A673 (cell line): ENCODE data around the gene ERP44. TPM values are rescaled to one million over a fixed set of nuclear protein-coding genes. Genes with fewer than 3 reads are reported as not detected.

Experiments used
- BruUV-seq: library from RNA; stranded (reverse); fragments of 400-500 nt; replicated peaks from 2 replicates; lab custom pipeline; 2021; lab: Mats Ljungman, UMichigan
- CTCF ChIA-PET: fragments of 300-600 bp; sonication (Branson Sonifier 250); formaldehyde crosslinking; loops from one replicate; lab custom pipeline; 2022; ENCODE audit warnings: antibody characterized with exemption; lab: Charles Lee
- POLR2A ChIA-PET: fragments of 300-600 bp; sonication (Branson Sonifier 250); formaldehyde crosslinking; loops from one replicate; lab custom pipeline; 2022; ENCODE audit warnings: antibody characterized with exemption; ENCODE audit not compliant: low non-redundant PET; lab: Charles Lee
- DNase-seq: peaks from one replicate; pipeline ENCODE4 v3.0.0-alpha.2; 2015; ENCODE audit warnings: low spot score
- H3K27ac ChIP-seq: fragments of 200-600 bp; sonication (generic); 2 replicates; pipeline ENCODE4 v1.5.1; 2016; ENCODE audit warnings: mixed run types, low read depth, mild to moderate bottlenecking, mixed read lengths, antibody characterized with exemption, low read length; ENCODE audit not compliant: poor library complexity, severe bottlenecking
- H3K27me3 ChIP-seq: fragments of 200-600 bp; sonication (generic); replicated peaks from 2 replicates; pipeline ENCODE4 v1.6.1; 2017; ENCODE audit warnings: mixed run types, low read depth, mild to moderate bottlenecking, mixed read lengths, antibody characterized with exemption, low read length; ENCODE audit not compliant: insufficient read depth, poor library complexity
- H3K36me3 ChIP-seq: fragments of 200-600 bp; sonication (generic); 2 replicates; pipeline ENCODE4 v1.6.1; 2016; ENCODE audit warnings: mixed run types, mild to moderate bottlenecking, mixed read lengths, antibody characterized with exemption, low read length; ENCODE audit not compliant: insufficient read depth, poor library complexity, severe bottlenecking
- H3K4me1 ChIP-seq: fragments of 200-600 bp; sonication (generic); 2 replicates; pipeline ENCODE4 v1.6.1; 2017; ENCODE audit warnings: mixed run types, mild to moderate bottlenecking, mixed read lengths, antibody characterized with exemption, low read length; ENCODE audit not compliant: insufficient read depth, poor library complexity, severe bottlenecking
- H3K4me3 ChIP-seq: fragments of 200-600 bp; sonication (generic); 2 replicates; pipeline ENCODE4 v1.5.1; 2016; ENCODE audit warnings: low read depth, mixed run types, mild to moderate bottlenecking, mixed read lengths, low read length; ENCODE audit not compliant: poor library complexity, severe bottlenecking
- H3K9me3 ChIP-seq: fragments of 200-600 bp; sonication (generic); 2 replicates; pipeline ENCODE4 v1.6.1; 2016; ENCODE audit warnings: mixed run types, low read depth, mild to moderate bottlenecking, mixed read lengths, antibody characterized with exemption, low read length; ENCODE audit not compliant: poor library complexity, severe bottlenecking
- CTCF ChIP-seq: fragments of 300-800, 200-600 bp; sonication (generic); conservative IDR thresholded peaks from 2 replicates; pipeline ENCODE4 v1.5.1; 2017; ENCODE audit warnings: low read depth, mild to moderate bottlenecking, antibody characterized with exemption, low read length, moderate library complexity, mixed read lengths
- EZH2 ChIP-seq: fragments of 200-600 bp; sonication (generic); IDR thresholded peaks from 2 replicates; pipeline ENCODE4 v1.6.1; 2017; ENCODE audit warnings: borderline replicate concordance, low read depth, mild to moderate bottlenecking, mixed read lengths, antibody characterized with exemption, low read length; ENCODE audit not compliant: poor library complexity, severe bottlenecking
- intact Hi-C: fragments of 100-400 bp; cut with micrococcal nuclease; formaldehyde crosslinking; loops from one replicate; pipeline ENCODE4 v1.10.0; 2022; ENCODE audit not compliant: unreplicated experiment
- total RNA-seq: library from RNA; stranded (reverse); gene quantifications from 2 replicates; pipeline ENCODE4 v1.2.3, GENCODE V29; 2021

ERP44 gene
- total RNA-seq, 1 experiment from 2014 or later, result 16.8 TPM

GRCh38 chr9:100030548-100030947, 68.3 kb downstream of the ERP44 start:
- H3K27me3 ChIP-seq, result no peaks in the 10 kb centered on the region
- POLR2A ChIA-PET, result no interaction called here

DNA sequence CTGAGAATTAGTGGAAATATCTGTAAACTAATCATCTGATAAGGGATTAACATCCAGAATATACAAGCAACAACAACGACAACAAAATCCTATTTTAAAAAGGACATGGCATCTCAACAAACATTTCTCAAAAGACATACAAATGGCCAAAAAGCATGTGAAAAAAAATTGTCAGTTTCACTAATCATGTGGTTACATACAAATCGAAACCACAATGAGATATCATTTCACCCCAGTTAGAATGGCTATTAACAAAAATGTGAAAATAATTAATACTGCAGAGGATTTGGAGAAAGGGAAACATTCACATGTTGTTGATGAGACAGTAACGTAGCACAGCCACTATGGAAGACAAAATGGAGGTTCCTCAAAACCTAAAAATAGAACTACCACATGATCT, 69.5 kb downstream of the ERP44 start:
- POLR2A ChIA-PET, result no interaction called here
- H3K4me1 ChIP-seq, result peaks cover 20% of the 10 kb centered on the region
- H3K4me3 ChIP-seq, result no peak overlapping the region
- no TSS peak for BruUV-seq
- CTCF ChIA-PET, result interaction anchor here (0.6 kb wide), 1 partner anchor 37 kb away, joined by 3 read pairs; no protein-coding TSS in a partner anchor
- no peak for DNase-seq
- TF ChIP-seq CTCF (no peak), EZH2 (no peak)
- H3K27ac ChIP-seq, result no peak overlapping the region
- intact Hi-C loops, result loop anchor here (2.0 to 10.0 kb wide), 5 partner anchors 207 to 844 kb away; partner anchors contain the start of gene NR4A3
- peaks cover 5% of the 10 kb centered on the region for H3K9me3 ChIP-seq
- peaks cover 8% of the 10 kb centered on the region for H3K36me3 ChIP-seq
- no peaks in the 10 kb centered on the region for H3K27me3 ChIP-seq

More at GRCh38 chr9:100030548-100030947, 68.3 kb downstream of the ERP44 start:
- Histone ChIP-seq H3K4me1 (peaks cover 20% of the 10 kb centered on the region), H3K27ac (no peak overlapping the region), H3K9me3 (peaks cover 8% of the 10 kb centered on the region), H3K4me3 (no peak overlapping the region), H3K36me3 (no peaks in the 10 kb centered on the region)
- intact Hi-C loops, result no loop called here
- CTCF ChIA-PET, result no interaction called here
- no TSS peak for BruUV-seq
- no peak for TF ChIP-seq CTCF
- TF ChIP-seq EZH2, result no peak
- no peak for DNase-seq

GRCh38 chr9:100028201-100028784, 70.5 kb downstream of the ERP44 start:
- TF ChIP-seq EZH2 (no peak), CTCF (peak; percentile 94)
- ChIA-PET CTCF (no interaction called here), POLR2A (no interaction called here)
- peaks cover 8% of the 10 kb centered on the region for H3K36me3 ChIP-seq
- peak; percentile 81 for DNase-seq
- H3K27me3 ChIP-seq, result no peaks in the 10 kb centered on the region
- H3K4me3 ChIP-seq, result no peak overlapping the region
- no TSS peak for BruUV-seq
- H3K27ac ChIP-seq, result no peak overlapping the region
- peaks cover 20% of the 10 kb centered on the region for H3K4me1 ChIP-seq
- H3K9me3 ChIP-seq, result peaks cover 5% of the 10 kb centered on the region
- intact Hi-C loops, result loop anchor here (1.0 to 10.0 kb wide), 6 partner anchors 188 to 843 kb away; partner anchors contain the start of gene NR4A3
